ENCODE measurements around the gene DGUOK.

DGUOK gene

DNA sequence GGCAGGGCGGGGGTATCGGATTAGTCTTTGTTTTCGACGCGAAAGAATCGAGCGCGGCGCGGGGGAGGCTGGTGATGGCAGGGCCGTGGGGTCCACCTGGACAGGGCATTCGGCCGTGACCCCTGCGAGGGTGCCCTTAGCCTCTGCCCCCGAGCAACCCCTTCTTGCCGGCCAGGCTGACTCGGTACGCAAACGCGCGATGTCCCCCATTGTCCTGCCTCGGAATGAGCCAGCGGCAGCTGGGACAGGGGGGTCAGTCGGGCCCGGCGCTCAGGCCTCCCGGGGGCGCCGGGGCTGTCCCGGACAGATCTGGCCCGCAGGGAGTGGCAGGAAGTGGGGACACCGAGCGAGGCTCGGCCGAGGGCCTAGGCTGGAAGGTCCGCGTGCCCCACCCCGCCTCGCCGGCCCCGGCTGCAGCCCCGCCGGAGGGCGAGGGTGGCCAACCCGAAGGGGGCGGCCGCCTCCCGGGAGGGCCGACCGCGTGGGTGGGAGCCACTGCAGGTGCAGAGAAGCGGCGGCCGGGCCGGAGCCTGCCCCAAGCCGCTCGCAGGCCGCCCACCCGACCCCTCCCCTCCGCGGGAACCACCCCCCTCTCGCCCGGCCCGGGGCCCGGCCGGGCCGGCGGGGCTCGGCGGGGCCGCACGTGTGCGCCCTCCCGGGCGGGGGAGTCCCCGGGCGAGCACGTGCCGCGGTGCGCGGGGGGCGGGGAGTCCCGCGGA is 57.7 kb downstream of the DGUOK start, which contains the start of gene TET3:
Gene TET3, plus strand, starts transcription at position 708 of the 719 bp plus-strand sequence. CDS start 1,494 bp downstream, outside the sequence.
- peak; percentile 88 for DNase-seq (ENCODE audit: low spot score)
- TF ChIP-seq, protein P1, sequence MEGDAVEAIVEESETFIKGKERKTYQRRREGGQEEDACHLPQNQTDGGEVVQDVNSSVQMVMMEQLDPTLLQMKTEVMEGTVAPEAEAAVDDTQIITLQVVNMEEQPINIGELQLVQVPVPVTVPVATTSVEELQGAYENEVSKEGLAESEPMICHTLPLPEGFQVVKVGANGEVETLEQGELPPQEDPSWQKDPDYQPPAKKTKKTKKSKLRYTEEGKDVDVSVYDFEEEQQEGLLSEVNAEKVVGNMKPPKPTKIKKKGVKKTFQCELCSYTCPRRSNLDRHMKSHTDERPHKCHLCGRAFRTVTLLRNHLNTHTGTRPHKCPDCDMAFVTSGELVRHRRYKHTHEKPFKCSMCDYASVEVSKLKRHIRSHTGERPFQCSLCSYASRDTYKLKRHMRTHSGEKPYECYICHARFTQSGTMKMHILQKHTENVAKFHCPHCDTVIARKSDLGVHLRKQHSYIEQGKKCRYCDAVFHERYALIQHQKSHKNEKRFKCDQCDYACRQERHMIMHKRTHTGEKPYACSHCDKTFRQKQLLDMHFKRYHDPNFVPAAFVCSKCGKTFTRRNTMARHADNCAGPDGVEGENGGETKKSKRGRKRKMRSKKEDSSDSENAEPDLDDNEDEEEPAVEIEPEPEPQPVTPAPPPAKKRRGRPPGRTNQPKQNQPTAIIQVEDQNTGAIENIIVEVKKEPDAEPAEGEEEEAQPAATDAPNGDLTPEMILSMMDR (IDR thresholded peaks at IDR 0.05; ENCODE audit: extremely low read depth, missing control alignments) = no peak

DNA sequence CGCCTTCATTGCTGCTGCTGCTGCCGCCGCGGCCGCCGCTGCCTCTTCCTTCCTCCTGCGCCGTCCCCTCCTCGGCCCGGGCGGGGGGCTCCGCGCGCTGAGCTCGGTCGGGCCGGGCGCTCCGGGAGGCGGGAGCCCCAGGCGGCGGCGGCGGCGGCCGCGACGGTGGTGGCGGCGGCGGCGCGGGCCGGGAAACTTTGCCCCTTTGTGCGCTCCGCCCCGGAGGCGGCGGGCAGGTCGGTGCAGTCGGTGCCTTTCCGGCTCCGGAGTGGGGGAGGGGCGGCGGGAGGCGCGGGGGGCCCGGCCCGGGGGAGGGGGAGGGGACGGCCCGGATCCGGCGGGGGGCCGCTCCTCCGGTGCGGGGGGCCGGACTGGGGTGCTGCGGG is 58.2 kb downstream of the DGUOK start:
- TF ChIP-seq, protein P1 (IDR thresholded peaks at IDR 0.05; ENCODE audit: extremely low read depth, missing control alignments) = no peak
- peak; percentile 82 for DNase-seq (ENCODE audit: low spot score)

DNA sequence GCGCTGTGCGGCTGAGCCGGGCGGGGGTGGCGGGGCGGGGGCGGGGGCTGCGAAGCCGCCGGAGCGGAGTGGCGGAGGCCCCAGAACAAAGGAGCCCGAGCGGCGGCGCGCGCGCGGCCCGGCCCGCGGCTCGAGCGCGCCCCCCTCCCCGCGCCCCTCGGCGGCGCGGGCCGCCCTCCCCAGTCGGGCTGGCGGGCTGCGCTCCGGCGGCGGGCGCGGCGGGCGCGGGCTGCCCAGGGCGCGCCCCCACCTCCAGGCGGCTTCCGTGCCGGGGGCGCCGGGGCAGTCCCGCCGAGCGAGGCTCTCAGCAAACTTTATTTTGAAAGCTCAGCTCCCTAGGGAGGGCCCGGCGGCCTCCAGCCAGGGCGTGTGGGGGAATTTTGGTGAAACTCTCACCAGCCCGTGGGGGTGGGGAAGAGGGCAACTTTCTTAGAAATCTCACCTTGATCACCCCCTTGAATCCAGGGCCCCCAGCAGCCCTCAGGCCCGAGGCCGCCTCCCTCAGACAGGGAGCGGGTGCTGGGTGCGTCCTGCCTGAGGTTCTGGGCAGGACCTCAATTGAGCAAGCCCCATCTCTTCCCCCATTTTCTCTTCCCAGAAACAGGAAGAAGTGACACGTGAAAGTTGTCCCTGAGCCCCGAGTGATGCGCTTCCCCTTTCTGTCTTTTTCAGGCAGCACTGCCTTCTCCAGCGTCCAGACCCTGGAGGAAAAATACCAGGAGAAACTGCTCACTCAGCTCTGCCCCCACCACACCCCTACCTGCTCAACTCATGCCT is 58.8 kb downstream of the DGUOK start:
- TF ChIP-seq, protein P1 (IDR thresholded peaks at IDR 0.05; ENCODE audit: extremely low read depth, missing control alignments) = no peak
- peak; percentile 81 for DNase-seq (ENCODE audit: low spot score)

DNA sequence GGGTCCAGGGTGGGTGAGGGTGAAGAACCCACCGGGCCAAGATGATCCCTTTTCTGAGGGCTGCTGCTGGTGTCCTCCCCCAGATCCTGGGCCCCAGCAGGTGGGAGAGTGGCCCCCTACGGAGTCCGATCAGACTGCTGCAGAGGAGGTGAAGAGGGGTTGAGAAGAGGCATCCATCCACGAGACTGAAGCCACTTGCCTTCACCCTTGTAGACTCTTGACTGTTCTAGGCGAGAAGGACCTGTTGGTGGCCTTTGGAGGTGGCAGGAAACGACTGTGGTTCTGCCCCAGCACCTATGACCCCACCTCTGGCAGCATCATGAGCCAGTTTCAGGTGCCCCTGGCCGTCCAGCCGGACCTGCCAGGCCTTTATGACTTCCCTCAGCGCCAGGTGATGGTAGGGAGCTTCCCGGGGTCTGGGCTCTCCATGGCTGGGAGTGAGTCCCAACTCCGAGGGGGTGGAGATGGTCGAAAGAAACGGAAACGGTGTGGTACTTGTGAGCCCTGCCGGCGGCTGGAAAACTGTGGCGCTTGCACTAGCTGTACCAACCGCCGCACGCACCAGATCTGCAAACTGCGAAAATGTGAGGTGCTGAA is 59.5 kb downstream of the DGUOK start:
- TF ChIP-seq, protein P1 (IDR thresholded peaks at IDR 0.05; ENCODE audit: extremely low read depth, missing control alignments) = no peak
- no peak for DNase-seq (ENCODE audit: low spot score)

DNA sequence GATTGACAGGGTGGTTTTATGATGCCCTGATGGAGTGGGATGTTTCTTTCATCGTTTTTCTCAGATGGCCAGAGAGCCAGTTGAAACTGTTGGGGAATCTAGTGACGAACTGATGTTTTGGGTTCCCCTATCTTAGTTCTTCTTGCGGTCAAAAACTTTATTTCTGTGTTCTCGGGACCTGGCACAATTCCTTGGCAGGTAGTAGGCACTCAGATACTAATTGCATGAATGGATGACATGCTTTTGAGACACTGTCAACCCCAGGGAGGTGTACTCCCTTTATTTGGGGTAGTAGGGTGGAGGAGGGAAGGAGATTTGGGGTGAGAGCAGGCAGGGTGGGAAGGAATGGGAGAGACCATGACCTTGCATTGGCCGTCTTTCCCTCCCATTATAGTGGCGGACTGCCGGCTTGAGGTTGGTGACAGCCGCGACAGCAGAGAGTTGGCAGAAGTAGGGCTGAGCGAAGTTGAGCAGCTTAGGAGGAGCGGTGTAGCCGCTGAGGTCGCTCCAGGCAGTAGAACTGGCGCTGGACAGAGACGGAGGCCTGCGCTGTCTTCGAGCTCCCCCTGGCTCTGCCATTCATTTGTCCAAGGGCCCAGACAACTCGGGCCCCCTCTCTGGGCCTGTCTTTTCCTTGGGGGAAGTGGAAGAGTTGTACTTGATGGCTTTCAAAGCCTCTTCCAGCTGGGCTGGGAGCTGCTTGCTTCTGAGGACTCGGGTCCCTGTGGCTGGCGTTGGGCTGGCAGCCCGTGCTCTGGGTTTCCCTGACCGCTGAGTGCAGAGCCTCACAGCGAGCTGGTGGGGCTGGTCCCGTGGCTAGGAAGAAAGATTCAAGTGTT is 60.6 kb downstream of the DGUOK start:
- TF ChIP-seq, protein P1 (IDR thresholded peaks at IDR 0.05; ENCODE audit: extremely low read depth, missing control alignments) = peak; percentile 23
- peak; percentile 54 for DNase-seq (ENCODE audit: low spot score)

DNA sequence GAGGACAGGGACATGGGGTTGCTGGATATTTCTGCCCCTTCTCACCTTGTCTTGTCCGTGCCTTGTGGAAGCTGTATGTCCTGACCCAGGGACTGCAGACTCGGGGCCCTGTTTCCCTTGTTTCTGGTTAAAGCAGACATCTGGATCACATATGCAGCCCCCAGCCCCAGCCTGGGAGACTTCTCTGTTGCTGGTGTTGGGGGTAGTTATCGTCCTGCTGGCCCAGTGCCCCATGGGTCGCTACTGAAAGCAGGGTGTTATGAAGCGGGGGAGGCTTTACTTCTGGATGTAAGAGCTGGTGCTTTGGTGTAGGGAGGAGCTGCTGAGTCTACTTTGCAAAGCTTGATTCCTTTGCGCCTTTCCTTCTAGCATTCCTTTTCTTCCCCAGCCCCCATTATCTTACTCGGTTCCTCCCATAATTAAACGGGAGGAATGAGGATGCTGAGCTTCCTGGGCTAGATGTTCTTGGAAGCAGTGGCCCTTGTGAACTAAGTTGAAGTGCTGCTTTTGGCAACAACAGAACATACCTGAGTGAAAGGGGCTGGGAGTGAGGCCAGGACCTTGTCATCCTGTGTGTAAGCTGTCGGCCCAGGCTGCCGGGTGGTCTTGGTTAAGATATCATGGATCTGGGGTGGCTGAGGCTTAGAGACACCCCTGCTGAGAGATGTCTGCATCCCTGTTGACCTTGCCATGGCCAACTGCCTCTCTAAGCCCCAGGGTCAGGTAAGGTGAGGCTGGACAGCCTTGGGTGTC is 61.4 kb downstream of the DGUOK start:
- TF ChIP-seq, protein P1 (IDR thresholded peaks at IDR 0.05; ENCODE audit: extremely low read depth, missing control alignments) = no peak
- DNase-seq (ENCODE audit: low spot score) = no peak

Measured in GM20000 (cell line).